ENCODE results near the gene GALNT5.
"Not testable (repeated sequence)": the region's sequence is repeated elsewhere in the genome, so short reads cannot be mapped to it uniquely, and the experiment has no call there.

Gene GALNT5

GRCh38 chr2:157257312-157258252 lies at the start of gene GALNT5:
Gene GALNT5 (plus strand): TSS chr2:157257705. CDS start chr2:157258083, 378 bp downstream.
- H3K27ac ChIP-seq: peak within 1 kb of the TSS in 15 of 21 experiments; percentile 18 to 85 (median 42)
- H3K4me3 ChIP-seq: peak within 1 kb of the TSS; percentile 9 to 36 (median 22)

GRCh38 chr2:157216286-157216965 lies 41.1 kb upstream of the GALNT5 start:
- Histone ChIP-seq H3K4me3 (no peak overlapping the region), H3K27ac (no peak overlapping the region)

GRCh38 chr2:157217409-157217808 lies 40.1 kb upstream of the GALNT5 start:
- Histone ChIP-seq H3K4me3 (no peak overlapping the region), H3K27ac (no peak overlapping the region)

GRCh38 chr2:157218911-157219310 lies 38.6 kb upstream of the GALNT5 start:
- H3K27ac ChIP-seq: no peak overlapping the region
- no peak overlapping the region for H3K4me3 ChIP-seq

GRCh38 chr2:157220502-157220901 lies 37.0 kb upstream of the GALNT5 start:
- no peak overlapping the region for H3K27ac ChIP-seq
- no peak overlapping the region for H3K4me3 ChIP-seq

GRCh38 chr2:157221394-157221988 lies 36.0 kb upstream of the GALNT5 start:
- no peak overlapping the region for H3K4me3 ChIP-seq

GRCh38 chr2:157223624-157224205 lies 33.8 kb upstream of the GALNT5 start:
- H3K4me3 ChIP-seq: no peak overlapping the region
- H3K27ac ChIP-seq: no peak overlapping the region

More at GRCh38 chr2:157221394-157221988, 36.0 kb upstream of the GALNT5 start:
- H3K27ac ChIP-seq: no peak overlapping the region

GRCh38 chr2:157224448-157224847 lies 33.1 kb upstream of the GALNT5 start:
- H3K27ac ChIP-seq, H3K4me3 ChIP-seq: not testable (repeated sequence)

GRCh38 chr2:157227592-157227991 lies 29.9 kb upstream of the GALNT5 start:
- Histone ChIP-seq H3K4me3 (no peak overlapping the region), H3K27ac (no peak overlapping the region)

GRCh38 chr2:157228946-157229345 lies 28.6 kb upstream of the GALNT5 start:
- Histone ChIP-seq H3K27ac (peak overlapping the region in 1 of 21 experiments; percentile 14), H3K4me3 (no peak overlapping the region)

- Histone ChIP-seq H3K4me3 (no peak overlapping the region), H3K27ac (peak overlapping the region in 1 of 21 experiments; percentile 14)
Measured at GRCh38 chr2:157229572-157229971, 27.9 kb upstream of the GALNT5 start.

- no peak overlapping the region for H3K27ac ChIP-seq
- H3K4me3 ChIP-seq: no peak overlapping the region
Measured at GRCh38 chr2:157231476-157231875, 26.0 kb upstream of the GALNT5 start.

GRCh38 chr2:157233506-157233905 lies 24.0 kb upstream of the GALNT5 start:
- H3K27ac ChIP-seq: no peak overlapping the region
- no peak overlapping the region for H3K4me3 ChIP-seq

GRCh38 chr2:157236404-157236803 lies 21.1 kb upstream of the GALNT5 start:
- Histone ChIP-seq H3K27ac (no peak overlapping the region), H3K4me3 (no peak overlapping the region)

GRCh38 chr2:157238296-157238695 lies 19.2 kb upstream of the GALNT5 start:
- Histone ChIP-seq H3K27ac (no peak overlapping the region), H3K4me3 (no peak overlapping the region)

GRCh38 chr2:157244691-157245090 lies 12.8 kb upstream of the GALNT5 start:
- Histone ChIP-seq H3K27ac (no peak overlapping the region), H3K4me3 (no peak overlapping the region)

GRCh38 chr2:157245144-157245840 lies 12.2 kb upstream of the GALNT5 start:
- H3K4me3 ChIP-seq: no peak overlapping the region
- peak overlapping the region in 5 of 21 experiments; percentile 25 to 87 (median 83) for H3K27ac ChIP-seq

GRCh38 chr2:157245846-157246764 lies 11.4 kb upstream of the GALNT5 start:
- peak overlapping the region in 13 of 21 experiments; percentile 23 to 87 (median 66) for H3K27ac ChIP-seq
- no peak overlapping the region for H3K4me3 ChIP-seq

All from skin epidermis (tissue), 12 donors.